Measurements from ENCODE around the gene ANKRD63. TPM values are rescaled to one million over a fixed set of nuclear protein-coding genes. Genes with fewer than 3 reads are reported as not detected.

The ANKRD63 gene
- total and polyA plus RNA-seq, 2 experiments from 2014 or later = 0.30 to 0.47 TPM

DNA sequence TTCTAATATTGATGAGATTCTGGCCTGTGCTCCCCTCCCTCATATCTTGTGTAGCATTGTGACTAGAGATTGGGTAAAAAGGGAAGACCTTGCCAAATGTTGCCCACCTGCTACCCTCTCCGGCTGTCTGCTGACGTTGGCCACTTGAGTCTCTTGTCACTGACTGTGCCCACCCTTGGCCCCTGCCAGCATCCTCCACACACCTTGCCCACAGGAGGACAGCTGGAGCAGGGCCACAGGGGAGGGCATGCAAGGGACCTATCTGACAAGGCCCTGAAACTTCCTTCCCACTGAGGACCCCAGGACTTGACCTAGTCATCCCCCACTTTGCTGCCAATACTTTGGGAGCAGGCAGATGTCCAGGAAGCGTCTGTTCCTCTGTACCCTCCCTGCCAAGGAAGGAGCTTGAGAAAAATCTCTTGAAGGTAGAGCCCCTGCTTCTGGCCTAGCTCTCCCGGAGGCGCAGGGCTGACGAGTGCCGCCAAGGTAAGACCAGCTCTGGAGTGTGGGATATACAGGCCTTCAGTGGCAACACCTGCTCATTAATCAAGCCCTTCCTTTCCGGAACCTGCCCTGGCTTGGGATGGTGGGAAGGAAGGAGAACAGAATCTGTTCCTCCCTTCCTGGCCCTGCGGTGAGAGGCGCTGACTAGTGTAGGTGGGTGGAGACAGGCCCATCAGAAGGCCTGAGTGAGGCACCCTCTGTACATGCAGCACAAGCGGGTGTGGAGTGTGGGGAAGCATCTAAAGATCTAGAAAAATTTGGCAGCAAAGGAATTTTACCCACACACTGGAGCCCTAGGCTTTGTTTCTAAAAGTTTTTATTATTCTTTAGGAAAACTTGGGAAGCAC is 48.9 kb downstream of the ANKRD63 start:
- Histone ChIP-seq H3K4me2 (no peak overlapping the region), H3K27ac (no peak overlapping the region), H3K9me2 (replicated peaks; ENCODE audit: insufficient read depth) (no peaks in the 10 kb centered on the region), H3K79me2 (no peaks in the 10 kb centered on the region), H3K36me3 (replicated peaks; ENCODE audit: insufficient read depth, low read depth) (no peaks in the 10 kb centered on the region), H3K4me3 (no peak overlapping the region), H2AFZ (no peak overlapping the region), H3K27me3 (no peaks in the 10 kb centered on the region), H4K20me1 (ENCODE audit: insufficient read depth, poor library complexity, severe bottlenecking) (no peaks in the 10 kb centered on the region), H3K4me1 (ENCODE audit: insufficient read depth) (peaks cover 6% of the 10 kb centered on the region), H3K9me3 (ENCODE audit: low read depth) (no peaks in the 10 kb centered on the region)
- TF ChIP-seq, protein P1, sequence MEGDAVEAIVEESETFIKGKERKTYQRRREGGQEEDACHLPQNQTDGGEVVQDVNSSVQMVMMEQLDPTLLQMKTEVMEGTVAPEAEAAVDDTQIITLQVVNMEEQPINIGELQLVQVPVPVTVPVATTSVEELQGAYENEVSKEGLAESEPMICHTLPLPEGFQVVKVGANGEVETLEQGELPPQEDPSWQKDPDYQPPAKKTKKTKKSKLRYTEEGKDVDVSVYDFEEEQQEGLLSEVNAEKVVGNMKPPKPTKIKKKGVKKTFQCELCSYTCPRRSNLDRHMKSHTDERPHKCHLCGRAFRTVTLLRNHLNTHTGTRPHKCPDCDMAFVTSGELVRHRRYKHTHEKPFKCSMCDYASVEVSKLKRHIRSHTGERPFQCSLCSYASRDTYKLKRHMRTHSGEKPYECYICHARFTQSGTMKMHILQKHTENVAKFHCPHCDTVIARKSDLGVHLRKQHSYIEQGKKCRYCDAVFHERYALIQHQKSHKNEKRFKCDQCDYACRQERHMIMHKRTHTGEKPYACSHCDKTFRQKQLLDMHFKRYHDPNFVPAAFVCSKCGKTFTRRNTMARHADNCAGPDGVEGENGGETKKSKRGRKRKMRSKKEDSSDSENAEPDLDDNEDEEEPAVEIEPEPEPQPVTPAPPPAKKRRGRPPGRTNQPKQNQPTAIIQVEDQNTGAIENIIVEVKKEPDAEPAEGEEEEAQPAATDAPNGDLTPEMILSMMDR (IDR thresholded peaks at IDR 0.05; ENCODE audit: poor library complexity) = no peak
- TF ChIP-seq EZH2 (IDR thresholded peaks at IDR 0.05; ENCODE audit: borderline replicate concordance) = no peak
- TF ChIP-seq EZH2phosphoT487 (IDR thresholded peaks at IDR 0.05; ENCODE audit: low read depth, severe bottlenecking, unreplicated experiment) = no peak
- peak; percentile 5 for DNase-seq (ENCODE audit: low spot score)
- WGBS (ENCODE audit: low lambda C conversion rate, missing lambda C conversion rate) = 93% methylated on average over 11 of the region's 11 CpGs

DNA sequence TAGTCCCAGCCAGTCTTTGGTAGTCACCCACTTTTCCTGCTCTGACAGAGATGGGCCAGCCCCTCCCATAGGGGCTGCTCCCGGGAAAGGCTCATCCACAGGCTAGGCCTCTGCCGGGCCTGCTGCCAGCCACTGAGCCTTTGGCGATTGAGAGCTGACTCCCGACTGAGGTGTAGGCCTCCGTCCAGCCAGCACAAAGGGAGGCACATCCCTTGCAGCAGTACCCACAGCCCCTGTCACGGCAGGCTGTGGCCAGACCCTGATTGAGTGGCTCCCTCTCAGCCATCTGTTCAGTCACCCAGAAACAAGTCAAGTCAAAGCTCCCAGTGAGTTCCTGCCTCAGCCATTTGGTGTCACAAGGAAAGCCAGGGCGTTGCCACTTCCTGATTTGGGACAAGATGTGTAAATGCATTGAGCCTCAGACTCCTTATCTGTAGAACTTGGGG is 50.2 kb downstream of the ANKRD63 start:
- Histone ChIP-seq H2AFZ (no peak overlapping the region), H3K9me3 (ENCODE audit: low read depth) (no peaks in the 10 kb centered on the region), H3K4me2 (no peak overlapping the region), H3K36me3 (replicated peaks; ENCODE audit: insufficient read depth, low read depth) (no peaks in the 10 kb centered on the region), H3K27ac (no peak overlapping the region), H3K9me2 (replicated peaks; ENCODE audit: insufficient read depth) (no peaks in the 10 kb centered on the region), H4K20me1 (ENCODE audit: insufficient read depth, poor library complexity, severe bottlenecking) (no peaks in the 10 kb centered on the region), H3K79me2 (no peaks in the 10 kb centered on the region), H3K4me3 (no peak overlapping the region), H3K27me3 (no peaks in the 10 kb centered on the region), H3K4me1 (ENCODE audit: insufficient read depth) (no peaks in the 10 kb centered on the region)
- DNase-seq (ENCODE audit: low spot score) = peak; percentile 2
- TF ChIP-seq EZH2 (IDR thresholded peaks at IDR 0.05; ENCODE audit: borderline replicate concordance) = no peak
- no peak for TF ChIP-seq EZH2phosphoT487 (IDR thresholded peaks at IDR 0.05; ENCODE audit: low read depth, severe bottlenecking, unreplicated experiment)
- TF ChIP-seq, protein P1 (IDR thresholded peaks at IDR 0.05; ENCODE audit: poor library complexity) = no peak
- WGBS (ENCODE audit: low lambda C conversion rate, missing lambda C conversion rate) = 80% methylated on average over 7 of the region's 7 CpGs

Other genes starting within 250 kb of the ANKRD63 start
- gene SRP14, start 243.9 kb downstream of the ANKRD63 start, total RNA-seq = 219 and 274 TPM in 2 replicates
- 804 and 827 TPM in 2 replicates for gene SRP14, start 243.9 kb downstream of the ANKRD63 start, polyA plus RNA-seq
- gene BMF, start 174.2 kb downstream of the ANKRD63 start, total RNA-seq = 33.9 and 41.8 TPM in 2 replicates
- gene BMF, start 174.2 kb downstream of the ANKRD63 start, polyA plus RNA-seq = 13.8 and 15.9 TPM in 2 replicates
- gene BUB1B, start 122.0 kb downstream of the ANKRD63 start, total RNA-seq = 7.6 and 11.9 TPM in 2 replicates
- 5.3 and 10.7 TPM in 2 replicates for gene BUB1B, start 122.0 kb downstream of the ANKRD63 start, polyA plus RNA-seq
- 2.6 and 6.1 TPM in 2 replicates for gene PAK6, start 44.0 kb downstream of the ANKRD63 start, total RNA-seq
- 2.7 and 8.2 TPM in 2 replicates for gene PAK6, start 44.0 kb downstream of the ANKRD63 start, polyA plus RNA-seq
- gene PLCB2, start 24.9 kb upstream of the ANKRD63 start, total RNA-seq = 1.0 and 1.7 TPM in 2 replicates
- 4.4 and 4.9 TPM in 2 replicates for gene PLCB2, start 24.9 kb upstream of the ANKRD63 start, polyA plus RNA-seq
- gene INAFM2, start 40.6 kb upstream of the ANKRD63 start, total RNA-seq = 13.7 and 14.4 TPM in 2 replicates
- gene INAFM2, start 40.6 kb upstream of the ANKRD63 start, polyA plus RNA-seq = 17.4 and 19.5 TPM in 2 replicates
- gene CCDC9B, start 57.9 kb upstream of the ANKRD63 start, total RNA-seq = 1.8 and 4.0 TPM in 2 replicates
- gene CCDC9B, start 57.9 kb upstream of the ANKRD63 start, polyA plus RNA-seq = 5.3 and 7.6 TPM in 2 replicates
- gene PHGR1, start 68.0 kb upstream of the ANKRD63 start, total RNA-seq = 49.8 and 76.1 TPM in 2 replicates
- 207 and 222 TPM in 2 replicates for gene PHGR1, start 68.0 kb upstream of the ANKRD63 start, polyA plus RNA-seq
- 0.12 and 1.0 TPM in 2 replicates for gene DISP2, start 75.2 kb upstream of the ANKRD63 start, total RNA-seq
- gene DISP2, start 75.2 kb upstream of the ANKRD63 start, polyA plus RNA-seq = 0.93 and 1.5 TPM in 2 replicates
- 22.9 and 24.0 TPM in 2 replicates for gene KNSTRN, start 99.7 kb upstream of the ANKRD63 start, total RNA-seq
- 14.0 and 14.9 TPM in 2 replicates for gene KNSTRN, start 99.7 kb upstream of the ANKRD63 start, polyA plus RNA-seq
- 27.1 and 31.5 TPM in 2 replicates for gene IVD, start 122.7 kb upstream of the ANKRD63 start, total RNA-seq
- 56.6 and 71.6 TPM in 2 replicates for gene IVD, start 122.7 kb upstream of the ANKRD63 start, polyA plus RNA-seq
- 10.6 and 17.2 TPM in 2 replicates for gene BAHD1, start 157.9 kb upstream of the ANKRD63 start, total RNA-seq
- 12.3 and 13.9 TPM in 2 replicates for gene BAHD1, start 157.9 kb upstream of the ANKRD63 start, polyA plus RNA-seq
- 15.2 and 16.6 TPM in 2 replicates for gene CHST14, start 187.9 kb upstream of the ANKRD63 start, total RNA-seq
- 15.7 and 16.8 TPM in 2 replicates for gene CHST14, start 187.9 kb upstream of the ANKRD63 start, polyA plus RNA-seq

Data from hepatocyte (in vitro differentiated cells).